ENCODE data around the gene ITGB7.
"Not testable (repeated sequence)": the region's sequence is repeated elsewhere in the genome, so short reads cannot be mapped to it uniquely, and the experiment has no call there.

Gene ITGB7

GRCh38 chr12:53177447-53177846, 29.6 kb downstream of the ITGB7 start:
- not testable (repeated sequence) for DNase-seq

GRCh38 chr12:53176750-53177149, 30.3 kb downstream of the ITGB7 start:
- DNase-seq, result no peak

- peak; percentile 42 for DNase-seq
Measured at GRCh38 chr12:53174881-53175491, 32.1 kb downstream of the ITGB7 start.

GRCh38 chr12:53173085-53173715, 33.9 kb downstream of the ITGB7 start:
- no peak for DNase-seq

- no peak for DNase-seq
Measured at GRCh38 chr12:53172352-53172751, 34.7 kb downstream of the ITGB7 start.

GRCh38 chr12:53171725-53172329, 35.2 kb downstream of the ITGB7 start:
- DNase-seq, result no peak

- no peak for DNase-seq
Measured at GRCh38 chr12:53170876-53171724, 36.0 kb downstream of the ITGB7 start.

GRCh38 chr12:53170215-53170614, 36.8 kb downstream of the ITGB7 start:
- DNase-seq, result no peak

GRCh38 chr12:53169644-53170043, 37.4 kb downstream of the ITGB7 start:
- no peak for DNase-seq

GRCh38 chr12:53166837-53167236, 40.2 kb downstream of the ITGB7 start:
- no peak for DNase-seq

GRCh38 chr12:53163008-53163407, 44.0 kb downstream of the ITGB7 start:
- DNase-seq, result not testable (repeated sequence)

- no peak for DNase-seq
Measured at GRCh38 chr12:53161119-53161911, 45.7 kb downstream of the ITGB7 start.

GRCh38 chr12:53160673-53161072, 46.4 kb downstream of the ITGB7 start:
- no peak for DNase-seq

- no peak for DNase-seq
Measured at GRCh38 chr12:53160000-53160399, 47.1 kb downstream of the ITGB7 start.

- DNase-seq, result peak; percentile 57 to 93
Measured at GRCh38 chr12:53159195-53159839, 47.7 kb downstream of the ITGB7 start.

GRCh38 chr12:53152390-53152789, 54.7 kb downstream of the ITGB7 start:
- DNase-seq, result no peak

GRCh38 chr12:53151039-53151438, 56.0 kb downstream of the ITGB7 start:
- DNase-seq, result no peak

- no peak for DNase-seq
Measured at GRCh38 chr12:53147653-53148052, 59.4 kb downstream of the ITGB7 start.

- no peak for DNase-seq
Measured at GRCh38 chr12:53147181-53147580, 59.9 kb downstream of the ITGB7 start.

- DNase-seq, result no peak
Measured at GRCh38 chr12:53145383-53146260, 61.4 kb downstream of the ITGB7 start.

GRCh38 chr12:53143355-53143754, 63.7 kb downstream of the ITGB7 start:
- no peak for DNase-seq

All from inflammatory macrophage treated with lipopolysaccharide for 1 hour (primary cell).